Activated T-cell treated with anti-CD3 and anti-CD28 coated beads, Interleukin-2, amount 50 U/mL, for 72 hours (primary cell): ENCODE results near the gene CASKIN2. TPM values are rescaled to one million over a fixed set of nuclear protein-coding genes. Genes with fewer than 3 reads are reported as not detected.

ENCODE experiments used
- total RNA-seq, 2 donors: library from RNA; stranded (reverse); gene quantifications; one replicate each; pipeline ENCODE4 v1.2.3, GENCODE V29; 2022

The CASKIN2 gene
- total RNA-seq, 2 donors from 2014 or later = 4.1 to 6.6 TPM

Other genes starting within 250 kb of the CASKIN2 start
- 10 to 100 TPM; 63.1 to 67.9 TPM for gene MIF4GD, start 244.3 kb downstream of the CASKIN2 start, total RNA-seq
- 10 to 100 TPM; 39.9 to 59.3 TPM for gene SLC25A19, start 226.1 kb downstream of the CASKIN2 start, total RNA-seq
- gene GRB2, start 109.9 kb downstream of the CASKIN2 start, total RNA-seq = 100 to 1,000 TPM; 209 to 218 TPM
- gene TMEM94, start 58.9 kb downstream of the CASKIN2 start, total RNA-seq = 10 to 100 TPM; 70.7 to 76.4 TPM
- 10 to 100 TPM; 34.8 to 49.5 TPM for gene TSEN54, start 991 bp upstream of the CASKIN2 start, total RNA-seq
- gene LLGL2, start 10.2 kb upstream of the CASKIN2 start, total RNA-seq = 10 to 100 TPM; 12.5 to 17.4 TPM
- gene MYO15B, start 72.3 kb upstream of the CASKIN2 start, total RNA-seq = 100 to 1,000 TPM; 102 to 121 TPM
- gene SMIM5, start 117.9 kb upstream of the CASKIN2 start, total RNA-seq = 1 to 10 TPM; 1.4 to 2.4 TPM
- gene RECQL5, start 151.6 kb upstream of the CASKIN2 start, total RNA-seq = 10 to 100 TPM; 50.7 to 58.5 TPM
- gene SAP30BP, start 151.8 kb upstream of the CASKIN2 start, total RNA-seq = 100 to 1,000 TPM in 1 of 2 donors, 10 to 100 TPM in 1; 97.0 to 112 TPM
- gene ITGB4, start 205.9 kb upstream of the CASKIN2 start, total RNA-seq = 1 to 10 TPM; 2.7 to 3.5 TPM
- gene GALK1, start 249.7 kb upstream of the CASKIN2 start, total RNA-seq = 10 to 100 TPM; 41.9 to 51.2 TPM